ENCODE measurements around the gene TLCD4. TPM values are rescaled to one million over a fixed set of nuclear protein-coding genes. Genes with fewer than 3 reads are reported as not detected.
A peak's percentile ranks its signal among the peaks of the same experiment; 100 is the strongest.
"Not testable (repeated sequence)": the region's sequence is repeated elsewhere in the genome, so short reads cannot be mapped to it uniquely, and the experiment has no call there.

Gene TLCD4
- total RNA-seq, 1 experiment from 2014 or later: 12.1 TPM

- Histone ChIP-seq H3K4me3 (replicated peaks in 1 of 2; ENCODE audit: low read depth in 1 of 2, low read length in 2 of 2) (no peak overlapping the region), H4K20me1 (ENCODE audit: insufficient read depth) (no peaks in the 10 kb centered on the region), H3K9me3 (ENCODE audit: control insufficient read depth in 1 of 2, insufficient read depth in 1 of 2, low read depth in 1 of 2, low read length in 2 of 2) (no peaks in the 10 kb centered on the region), H3K9ac (ENCODE audit: low read length) (no peak overlapping the region), H3K9me2 (ENCODE audit: insufficient read depth) (peaks cover 2% of the 10 kb centered on the region; the same call in 1 of the 2 replicates), H2AFZ (ENCODE audit: low read depth, low read length, poor library complexity, severe bottlenecking) (peak overlapping the region; percentile 65), H3K36me3 (ENCODE audit: control insufficient read depth in 1 of 2, insufficient read depth in 2 of 2, low read length in 2 of 2) (no peaks in the 10 kb centered on the region), H3K79me2 (ENCODE audit: insufficient read depth, low read length) (no peaks in the 10 kb centered on the region), H3K27me3 (ENCODE audit: insufficient read depth, low read length) (no peaks in the 10 kb centered on the region), H3K27ac (ENCODE audit: low read depth, low read length) (no peak overlapping the region), H3K4me1 (ENCODE audit: control insufficient read depth in 1 of 2, insufficient read depth in 2 of 2, low read length in 2 of 2) (peaks cover 8 to 11% of the 10 kb centered on the region in 2 experiments; a peak in 3 of 4 replicates), H3K4me2 (ENCODE audit: low read length) (no peak overlapping the region)
- DNase-seq (ENCODE audit: low read depth, low spot score): no peak
- TF ChIP-seq CBX3 (IDR thresholded peaks at IDR 0.05; ENCODE audit: low read depth) (no peak), REST (IDR thresholded peaks at IDR 0.05; ENCODE audit: low read depth) (no peak), SP1 (IDR thresholded peaks at IDR 0.05; ENCODE audit: low read depth) (no peak), JUND (IDR thresholded peaks at IDR 0.05) (no peak), YY1 (IDR thresholded peaks at IDR 0.05; ENCODE audit: extremely low read depth, insufficient replicate concordance, low read depth, low read length) (no peak), POLR2AphosphoS5 (IDR thresholded peaks at IDR 0.05; ENCODE audit: low read depth, low read length) (no peak), CEBPB (IDR thresholded peaks at IDR 0.05; ENCODE audit: low read depth) (no peak), EZH2 (IDR thresholded peaks at IDR 0.05) (no peak), ZFX (IDR thresholded peaks at IDR 0.05) (no peak), RAD21 (IDR thresholded peaks at IDR 0.05; ENCODE audit: low read depth) (no peak), MAX (IDR thresholded peaks at IDR 0.05) (no peak), ELF1 (IDR thresholded peaks at IDR 0.05; ENCODE audit: borderline replicate concordance, low read depth) (no peak)
- peak; percentile 43; the same call in 1 of the 2 replicates for ATAC-seq
- BruUV-seq (replicated peaks): no TSS peak
- intact Hi-C loops (cut with micrococcal nuclease): no loop called here
- RAD21 ChIA-PET (ENCODE audit: low non-redundant PET in 1 of 2, low total read pairs in 2 of 2, uncharacterized antibody in 2 of 2, unreplicated experiment in 2 of 2): no interaction called here
- POLR2A ChIA-PET: no interaction called here
- CTCF ChIA-PET: no interaction called here
Observed at GRCh38 chr1:95089650-95090287, 27.4 kb upstream of the TLCD4 start.

- BruUV-seq (replicated peaks); H3K36me3 ChIP-seq (ENCODE audit: control insufficient read depth in 1 of 2, insufficient read depth in 2 of 2, low read length in 2 of 2); H2AFZ ChIP-seq (ENCODE audit: low read depth, low read length, poor library complexity, severe bottlenecking); H3K27ac ChIP-seq (ENCODE audit: low read depth, low read length); POLR2A ChIA-PET; intact Hi-C loops (cut with micrococcal nuclease); RAD21 ChIA-PET (ENCODE audit: low non-redundant PET in 1 of 2, low total read pairs in 2 of 2, uncharacterized antibody in 2 of 2, unreplicated experiment in 2 of 2); DNase-seq (ENCODE audit: low read depth, low spot score); H4K20me1 ChIP-seq (ENCODE audit: insufficient read depth); CTCF ChIA-PET; H3K9me2 ChIP-seq (ENCODE audit: insufficient read depth); ATAC-seq; H3K9me3 ChIP-seq (ENCODE audit: control insufficient read depth in 1 of 2, insufficient read depth in 1 of 2, low read depth in 1 of 2, low read length in 2 of 2); H3K4me3 ChIP-seq (replicated peaks in 1 of 2; ENCODE audit: low read depth in 1 of 2, low read length in 2 of 2); H3K9ac ChIP-seq (ENCODE audit: low read length); H3K4me2 ChIP-seq (ENCODE audit: low read length); H3K27me3 ChIP-seq (ENCODE audit: insufficient read depth, low read length); H3K79me2 ChIP-seq (ENCODE audit: insufficient read depth, low read length): not testable (repeated sequence)
- H3K4me1 ChIP-seq (ENCODE audit: control insufficient read depth in 1 of 2, insufficient read depth in 2 of 2, low read length in 2 of 2): peaks cover 8 to 11% of the 10 kb centered on the region in 2 experiments; a peak in 3 of 4 replicates
Observed at GRCh38 chr1:95091290-95091689, 25.9 kb upstream of the TLCD4 start.

- H2AFZ ChIP-seq (ENCODE audit: low read depth, low read length, poor library complexity, severe bottlenecking); DNase-seq (ENCODE audit: low read depth, low spot score); H3K4me3 ChIP-seq (replicated peaks in 1 of 2; ENCODE audit: low read depth in 1 of 2, low read length in 2 of 2); H3K4me2 ChIP-seq (ENCODE audit: low read length); RAD21 ChIA-PET (ENCODE audit: low non-redundant PET in 1 of 2, low total read pairs in 2 of 2, uncharacterized antibody in 2 of 2, unreplicated experiment in 2 of 2); H3K9me2 ChIP-seq (ENCODE audit: insufficient read depth); H3K4me1 ChIP-seq (ENCODE audit: control insufficient read depth in 1 of 2, insufficient read depth in 2 of 2, low read length in 2 of 2); H3K9ac ChIP-seq (ENCODE audit: low read length); intact Hi-C loops (cut with micrococcal nuclease); H3K36me3 ChIP-seq (ENCODE audit: control insufficient read depth in 1 of 2, insufficient read depth in 2 of 2, low read length in 2 of 2); H3K79me2 ChIP-seq (ENCODE audit: insufficient read depth, low read length); BruUV-seq (replicated peaks); ATAC-seq; POLR2A ChIA-PET; H3K9me3 ChIP-seq (ENCODE audit: control insufficient read depth in 1 of 2, insufficient read depth in 1 of 2, low read depth in 1 of 2, low read length in 2 of 2); H3K27me3 ChIP-seq (ENCODE audit: insufficient read depth, low read length); H3K27ac ChIP-seq (ENCODE audit: low read depth, low read length); H4K20me1 ChIP-seq (ENCODE audit: insufficient read depth): not testable (repeated sequence)
- CTCF ChIA-PET: interaction anchor here (3.0 kb wide), 1 partner anchor 8 kb away, joined by 9 read pairs; no protein-coding TSS in a partner anchor
Observed at GRCh38 chr1:95092891-95093290, 24.3 kb upstream of the TLCD4 start.
